ENCODE measurements around the gene APOBEC2. TPM values are rescaled to one million over a fixed set of nuclear protein-coding genes. Genes with fewer than 3 reads are reported as not detected.

The APOBEC2 gene
- total and polyA plus RNA-seq, 2 of the 13 experiments (the other 11 are each of a cell fraction or from before 2014, with no cell fraction given), result 0.09 TPM; not detected in 1

- TF ChIP-seq ZNF234 (CRISPR knock-in tag; conservative IDR thresholded peaks at IDR 0.05) (no peak), ZNF12 (CRISPR knock-in tag; IDR thresholded peaks at IDR 0.05) (0 out of 2 replicates have a peak, but pooled peaks have one; percentile 7), SIX4 (CRISPR knock-in tag; IDR thresholded peaks at IDR 0.05) (no peak), CEBPZ (IDR thresholded peaks at IDR 0.05; ENCODE audit: low read length) (no peak), MTA3 (CRISPR knock-in tag; IDR thresholded peaks at IDR 0.05) (no peak), TIGD3 (CRISPR knock-in tag; IDR thresholded peaks at IDR 0.05; ENCODE audit: borderline replicate concordance) (no peak), SRSF1 (optimal IDR thresholded peaks at IDR 0.05; ENCODE audit: low read depth, low read length) (no peak), SMYD3 (CRISPR knock-in tag; IDR thresholded peaks at IDR 0.05) (no peak), IKZF5 (CRISPR knock-in tag; IDR thresholded peaks at IDR 0.05) (peak; percentile 85; the same call in 1 of the 2 replicates), FOXP4 (CRISPR knock-in tag; IDR thresholded peaks at IDR 0.05) (peak; percentile 77), ARNT2 (CRISPR knock-in tag; IDR thresholded peaks at IDR 0.05; ENCODE audit: low read depth) (no peak), ZHX2 (IDR thresholded peaks at IDR 0.05; ENCODE audit: low read depth) (no peak), ZHX2 (CRISPR knock-in tag; IDR thresholded peaks at IDR 0.05; ENCODE audit: borderline replicate concordance) (no peak), ZNF75D (CRISPR knock-in tag; IDR thresholded peaks at IDR 0.05; ENCODE audit: borderline replicate concordance) (no peak), ZFP36L2 (CRISPR knock-in tag; IDR thresholded peaks at IDR 0.05) (no peak), ZNF251 (CRISPR knock-in tag; IDR thresholded peaks at IDR 0.05) (no peak)
These were observed 12.6 kb downstream of the APOBEC2 start (continued) for GRCh38 chr6:41065550-41066026.
